ENCODE results near the gene NCKAP5. TPM values are rescaled to one million over a fixed set of nuclear protein-coding genes. Genes with fewer than 3 reads are reported as not detected.

Gene NCKAP5
- polyA plus RNA-seq, 3 donors, result not detected

- Histone ChIP-seq H3K36me3 (replicated peaks in 1 of 2; ENCODE audit: control insufficient read depth in 1 of 2, insufficient read depth in 2 of 2, low read length in 2 of 2) (no peaks in the 10 kb centered on the region), H2AFZ (ENCODE audit: insufficient read depth, low read depth, low read length, poor library complexity, severe bottlenecking) (no peak overlapping the region), H3K4me2 (replicated peaks; ENCODE audit: extremely low read depth, low read length, poor library complexity, severe bottlenecking) (no peak overlapping the region), H3K4me1 (ENCODE audit: control insufficient read depth in 1 of 2, insufficient read depth in 2 of 2, low read length in 2 of 2) (no peaks in the 10 kb centered on the region), H3K9me3 (replicated peaks in 1 of 2; ENCODE audit: control insufficient read depth in 1 of 2, insufficient read depth in 1 of 2, low read length in 2 of 2) (no peaks in the 10 kb centered on the region), H3K27me3 (ENCODE audit: control insufficient read depth in 2 of 2, insufficient read depth in 2 of 2, low read length in 2 of 2) (no peaks in the 10 kb centered on the region), H3K4me3 (replicated peaks in 1 of 3; ENCODE audit: low read depth in 2 of 3, low read length in 3 of 3) (no peak overlapping the region), H3K27ac (ENCODE audit: low read depth in 1 of 2, low read length in 2 of 2) (no peak overlapping the region), H3K79me2 (ENCODE audit: insufficient read depth, low read length) (no peaks in the 10 kb centered on the region), H3K9ac (ENCODE audit: insufficient read depth, low read length, poor library complexity, severe bottlenecking) (no peak overlapping the region), H4K20me1 (ENCODE audit: insufficient read depth, low read length) (no peaks in the 10 kb centered on the region)
- no peak overlapping the region for H3K4me3 Mint-ChIP-seq
- no peaks in the 10 kb centered on the region for H3K36me3 Mint-ChIP-seq
- WGBS (ENCODE audit: insufficient coverage), result 75% methylated on average over 3 of the region's 5 CpGs
- intact Hi-C loops (cut with micrococcal nuclease), result no loop called here
- H3K4me1 Mint-ChIP-seq, result no peaks in the 10 kb centered on the region
- no peaks in the 10 kb centered on the region for H3K9me3 Mint-ChIP-seq
- H3K27ac Mint-ChIP-seq, result no peak overlapping the region
- peaks cover 0 to 2% (median 1%) of the 10 kb centered on the region in 3 donors for H3K27me3 Mint-ChIP-seq (ENCODE audit: low read depth in 3 of 3)
- no peak for DNase-seq
- no peak for TF ChIP-seq CTCF (IDR thresholded peaks at IDR 0.05)
Observed at GRCh38 chr2:132979339-132980093, 588.7 kb downstream of the NCKAP5 start.

DNA sequence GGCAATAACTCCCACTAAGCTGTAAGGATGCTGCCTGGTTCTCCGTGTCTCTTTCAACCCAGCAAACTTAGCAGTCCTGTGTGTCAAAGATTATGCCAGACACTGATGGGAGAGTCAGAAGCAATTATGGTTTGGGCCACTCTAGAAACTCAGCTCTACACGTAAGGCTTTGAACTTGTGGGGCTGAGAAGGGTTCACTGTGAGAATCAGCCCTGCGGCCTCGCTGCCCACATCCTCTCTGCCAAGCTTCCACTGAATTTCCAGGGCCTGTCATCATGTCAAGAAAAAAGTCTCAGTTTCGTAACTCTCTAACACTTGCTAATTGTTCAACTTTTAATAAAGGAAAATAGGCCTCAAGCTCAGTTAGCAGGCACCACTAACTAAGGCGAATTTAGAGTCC is 589.4 kb downstream of the NCKAP5 start:
- Histone ChIP-seq H3K4me2 (replicated peaks; ENCODE audit: extremely low read depth, low read length, poor library complexity, severe bottlenecking) (no peak overlapping the region), H3K27me3 (ENCODE audit: control insufficient read depth in 2 of 2, insufficient read depth in 2 of 2, low read length in 2 of 2) (no peaks in the 10 kb centered on the region), H3K9me3 (replicated peaks in 1 of 2; ENCODE audit: control insufficient read depth in 1 of 2, insufficient read depth in 1 of 2, low read length in 2 of 2) (no peaks in the 10 kb centered on the region), H3K4me3 (replicated peaks in 1 of 3; ENCODE audit: low read depth in 2 of 3, low read length in 3 of 3) (no peak overlapping the region), H3K9ac (ENCODE audit: insufficient read depth, low read length, poor library complexity, severe bottlenecking) (no peak overlapping the region), H2AFZ (ENCODE audit: insufficient read depth, low read depth, low read length, poor library complexity, severe bottlenecking) (no peak overlapping the region), H3K4me1 (ENCODE audit: control insufficient read depth in 1 of 2, insufficient read depth in 2 of 2, low read length in 2 of 2) (no peaks in the 10 kb centered on the region), H3K79me2 (ENCODE audit: insufficient read depth, low read length) (no peaks in the 10 kb centered on the region), H3K36me3 (replicated peaks in 1 of 2; ENCODE audit: control insufficient read depth in 1 of 2, insufficient read depth in 2 of 2, low read length in 2 of 2) (no peaks in the 10 kb centered on the region), H3K27ac (ENCODE audit: low read depth in 1 of 2, low read length in 2 of 2) (no peak overlapping the region), H4K20me1 (ENCODE audit: insufficient read depth, low read length) (no peaks in the 10 kb centered on the region)
- H3K27ac Mint-ChIP-seq, result no peak overlapping the region
- intact Hi-C loops (cut with micrococcal nuclease), result no loop called here
- WGBS (ENCODE audit: insufficient coverage), result no CpG with 5 or more reads among the region's 6 CpGs
- H3K9me3 Mint-ChIP-seq, result no peaks in the 10 kb centered on the region
- no peak for DNase-seq
- no peaks in the 10 kb centered on the region for H3K36me3 Mint-ChIP-seq
- H3K4me1 Mint-ChIP-seq, result no peaks in the 10 kb centered on the region
- no peak for TF ChIP-seq CTCF (IDR thresholded peaks at IDR 0.05)
- H3K4me3 Mint-ChIP-seq, result no peak overlapping the region
- H3K27me3 Mint-ChIP-seq (ENCODE audit: low read depth in 3 of 3), result peaks cover 0 to 2% (median 2%) of the 10 kb centered on the region in 3 donors
